ENCODE results near the gene KRT15.

KRT15 gene

DNA sequence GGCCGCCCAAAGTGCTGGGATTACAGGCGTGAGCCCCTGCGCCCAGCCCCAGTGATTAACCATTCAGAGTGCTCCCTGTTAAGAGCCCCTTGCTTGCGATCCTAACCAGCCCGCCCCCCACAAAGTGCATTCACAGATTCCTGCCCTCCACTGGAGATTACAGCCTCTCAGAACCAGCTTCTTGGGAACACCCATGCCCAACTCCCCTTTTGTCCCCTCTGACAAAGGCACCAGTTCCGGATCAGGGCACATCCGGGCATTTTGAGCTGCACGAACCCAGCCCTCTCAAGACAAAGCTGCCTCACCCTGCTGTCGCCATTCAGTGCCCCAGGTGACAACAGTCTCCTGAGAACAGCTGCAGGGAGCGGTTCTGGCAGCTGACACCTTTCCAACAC lies 10.3 kb upstream of the KRT15 start:
- Histone ChIP-seq H3K4me1 (ENCODE audit: low read depth, poor library complexity, severe bottlenecking) (no peaks in the 10 kb centered on the region), H3K9ac (no peak overlapping the region), H3K27me3 (ENCODE audit: insufficient read depth, low read depth) (peaks cover 23% of the 10 kb centered on the region), H3K27ac (no peak overlapping the region), H3K36me3 (ENCODE audit: insufficient read depth) (no peaks in the 10 kb centered on the region), H3K4me3 (IDR thresholded peaks at IDR 0.05; ENCODE audit: insufficient read depth, low read depth, low read length) (no peak overlapping the region), H3K79me2 (ENCODE audit: insufficient read depth, low read depth) (no peaks in the 10 kb centered on the region), H4K20me1 (ENCODE audit: insufficient read depth) (no peaks in the 10 kb centered on the region), H3K4me2 (no peak overlapping the region), H2AFZ (ENCODE audit: low read depth) (no peak overlapping the region)
- TF ChIP-seq, protein P1, sequence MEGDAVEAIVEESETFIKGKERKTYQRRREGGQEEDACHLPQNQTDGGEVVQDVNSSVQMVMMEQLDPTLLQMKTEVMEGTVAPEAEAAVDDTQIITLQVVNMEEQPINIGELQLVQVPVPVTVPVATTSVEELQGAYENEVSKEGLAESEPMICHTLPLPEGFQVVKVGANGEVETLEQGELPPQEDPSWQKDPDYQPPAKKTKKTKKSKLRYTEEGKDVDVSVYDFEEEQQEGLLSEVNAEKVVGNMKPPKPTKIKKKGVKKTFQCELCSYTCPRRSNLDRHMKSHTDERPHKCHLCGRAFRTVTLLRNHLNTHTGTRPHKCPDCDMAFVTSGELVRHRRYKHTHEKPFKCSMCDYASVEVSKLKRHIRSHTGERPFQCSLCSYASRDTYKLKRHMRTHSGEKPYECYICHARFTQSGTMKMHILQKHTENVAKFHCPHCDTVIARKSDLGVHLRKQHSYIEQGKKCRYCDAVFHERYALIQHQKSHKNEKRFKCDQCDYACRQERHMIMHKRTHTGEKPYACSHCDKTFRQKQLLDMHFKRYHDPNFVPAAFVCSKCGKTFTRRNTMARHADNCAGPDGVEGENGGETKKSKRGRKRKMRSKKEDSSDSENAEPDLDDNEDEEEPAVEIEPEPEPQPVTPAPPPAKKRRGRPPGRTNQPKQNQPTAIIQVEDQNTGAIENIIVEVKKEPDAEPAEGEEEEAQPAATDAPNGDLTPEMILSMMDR (conservative IDR thresholded peaks at IDR 0.05; ENCODE audit: low read depth, low read length), result no peak

DNA sequence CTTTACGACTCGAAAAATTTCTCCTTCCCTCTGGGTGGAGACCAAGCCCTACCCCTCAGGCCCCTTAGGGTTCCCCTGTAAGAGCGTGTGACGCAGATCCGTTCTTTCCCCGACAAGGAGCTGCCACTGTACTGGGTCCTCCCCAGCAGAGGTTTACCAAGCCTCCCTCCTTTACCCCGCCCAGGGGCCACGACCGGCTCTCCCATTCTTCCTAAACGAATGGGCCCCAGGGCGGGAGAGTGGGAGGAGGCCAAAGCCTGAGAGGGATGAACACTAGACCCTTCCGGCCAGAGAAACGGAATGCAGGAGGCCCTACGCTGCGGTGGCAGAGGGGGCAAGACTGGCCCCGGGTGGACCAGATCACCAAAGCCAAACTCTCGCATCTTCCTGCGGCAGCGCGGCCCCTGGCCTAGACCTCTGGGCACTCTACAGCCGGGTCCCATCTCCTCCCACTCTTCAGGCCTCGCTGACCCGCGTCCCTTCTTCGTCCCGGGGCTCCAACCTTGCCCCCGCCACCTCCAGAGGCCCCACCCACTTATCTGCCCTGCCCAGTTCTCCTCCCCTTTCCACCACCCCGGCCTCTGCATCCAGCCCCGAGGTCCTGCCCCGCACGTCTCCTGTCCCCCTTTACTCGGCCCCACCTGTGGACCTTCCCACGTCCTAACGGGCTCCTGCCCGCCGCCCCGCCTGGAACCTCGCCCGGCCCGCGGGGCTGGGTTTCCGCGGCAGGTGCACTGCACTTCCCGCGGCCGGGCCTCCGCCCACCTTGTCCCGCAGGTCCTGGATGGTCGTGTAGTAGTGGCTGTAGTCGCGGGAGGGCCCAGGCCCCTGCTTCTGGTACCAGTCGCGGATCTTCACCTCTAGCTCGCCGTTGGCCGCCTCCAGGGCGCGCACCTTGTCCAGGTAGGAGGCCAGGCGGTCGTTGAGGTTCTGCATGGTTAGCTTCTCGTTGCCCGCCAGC lies 8.7 kb upstream of the KRT15 start:
- Histone ChIP-seq H2AFZ (ENCODE audit: low read depth) (no peak overlapping the region), H3K4me1 (ENCODE audit: low read depth, poor library complexity, severe bottlenecking) (no peaks in the 10 kb centered on the region), H4K20me1 (ENCODE audit: insufficient read depth) (no peaks in the 10 kb centered on the region), H3K79me2 (ENCODE audit: insufficient read depth, low read depth) (no peaks in the 10 kb centered on the region), H3K4me3 (IDR thresholded peaks at IDR 0.05; ENCODE audit: insufficient read depth, low read depth, low read length) (no peak overlapping the region), H3K27me3 (ENCODE audit: insufficient read depth, low read depth) (peaks cover 23% of the 10 kb centered on the region), H3K4me2 (no peak overlapping the region), H3K9ac (no peak overlapping the region), H3K27ac (no peak overlapping the region), H3K36me3 (ENCODE audit: insufficient read depth) (no peaks in the 10 kb centered on the region)
- TF ChIP-seq, protein P1 (conservative IDR thresholded peaks at IDR 0.05; ENCODE audit: low read depth, low read length), result no peak

DNA sequence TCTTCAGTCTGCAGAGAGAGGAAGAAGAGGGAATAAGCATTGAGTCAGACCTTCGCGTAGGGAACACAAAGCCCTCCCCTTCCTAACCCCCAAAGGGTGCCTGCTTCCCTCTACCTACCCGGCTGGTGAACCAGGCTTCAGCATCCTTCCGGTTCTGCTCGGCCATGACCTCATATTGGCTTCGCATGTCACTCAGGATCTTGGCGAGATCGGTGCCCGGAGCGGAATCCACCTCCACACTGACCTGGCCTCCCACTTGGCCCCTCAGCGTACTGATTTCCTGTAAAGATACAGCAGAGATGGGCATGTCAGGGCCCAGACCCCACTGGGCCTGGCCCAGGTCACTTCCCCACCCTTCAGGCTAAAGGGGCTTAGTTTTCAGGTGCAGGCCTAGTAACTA lies 5.6 kb upstream of the KRT15 start:
- no peaks in the 10 kb centered on the region for H3K4me1 ChIP-seq (ENCODE audit: low read depth, poor library complexity, severe bottlenecking)

DNA sequence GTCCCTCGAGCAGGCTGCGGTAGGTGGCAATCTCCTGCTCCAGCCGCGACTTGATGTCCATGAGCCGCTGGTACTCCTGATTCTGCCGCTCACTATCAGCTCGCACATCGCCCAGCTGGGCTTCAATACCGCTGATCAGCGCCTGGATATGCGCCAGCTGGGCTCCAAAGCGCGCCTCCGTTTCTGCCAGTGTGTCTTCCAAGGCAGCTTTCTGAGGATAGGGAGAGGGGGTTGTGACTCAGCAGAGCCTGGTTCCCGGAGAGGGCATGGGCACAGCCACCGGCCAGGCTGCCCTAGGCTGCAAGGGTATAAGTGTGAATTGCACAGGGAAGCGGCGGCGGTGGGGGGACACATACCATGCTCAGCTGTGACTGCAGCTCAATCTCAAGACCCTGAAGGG lies 5.1 kb upstream of the KRT15 start:
- no peak overlapping the region for H3K27ac ChIP-seq
- no peaks in the 10 kb centered on the region for H3K4me1 ChIP-seq (ENCODE audit: low read depth, poor library complexity, severe bottlenecking)
- TF ChIP-seq, protein P1 (conservative IDR thresholded peaks at IDR 0.05; ENCODE audit: low read depth, low read length), result no peak
- no peaks in the 10 kb centered on the region for H3K36me3 ChIP-seq (ENCODE audit: insufficient read depth)
- no peak overlapping the region for H3K4me2 ChIP-seq
- H4K20me1 ChIP-seq (ENCODE audit: insufficient read depth), result no peaks in the 10 kb centered on the region
- no peaks in the 10 kb centered on the region; the same call in 1 of the 2 replicates for H3K27me3 ChIP-seq (ENCODE audit: insufficient read depth, low read depth)
- no peak overlapping the region for H2AFZ ChIP-seq (ENCODE audit: low read depth)
- H3K4me3 ChIP-seq (IDR thresholded peaks at IDR 0.05; ENCODE audit: insufficient read depth, low read depth, low read length), result no peak overlapping the region
- no peak overlapping the region for H3K9ac ChIP-seq
- H3K79me2 ChIP-seq (ENCODE audit: insufficient read depth, low read depth), result no peaks in the 10 kb centered on the region

More for the DNA sequence above, 5.6 kb upstream of the KRT15 start:
- TF ChIP-seq, protein P1 (conservative IDR thresholded peaks at IDR 0.05; ENCODE audit: low read depth, low read length), result no peak
- Histone ChIP-seq H3K9ac (no peak overlapping the region), H2AFZ (ENCODE audit: low read depth) (no peak overlapping the region), H3K36me3 (ENCODE audit: insufficient read depth) (no peaks in the 10 kb centered on the region), H3K4me2 (no peak overlapping the region), H3K4me3 (IDR thresholded peaks at IDR 0.05; ENCODE audit: insufficient read depth, low read depth, low read length) (no peak overlapping the region), H4K20me1 (ENCODE audit: insufficient read depth) (no peaks in the 10 kb centered on the region), H3K27me3 (ENCODE audit: insufficient read depth, low read depth) (peaks cover 4% of the 10 kb centered on the region), H3K79me2 (ENCODE audit: insufficient read depth, low read depth) (no peaks in the 10 kb centered on the region), H3K27ac (no peak overlapping the region)

All from KMS-11 (cell line).